Measurements from ENCODE around the gene FOXN3.

- TF ChIP-seq CTCF (IDR thresholded peaks at IDR 0.05; ENCODE audit: low read depth, low read length) (no peak), EZH2phosphoT487 (IDR thresholded peaks at IDR 0.05; ENCODE audit: low read depth) (no peak)
Observed at GRCh38 chr14:89452281-89452680, 35.2 kb upstream of the FOXN3 start.

Measured in OCI-LY3 (cell line).